MM.1S (cell line): Measurements from ENCODE around the gene MYLK.

Experiments
- EZH2 ChIP-seq: fragments of 300-600 bp; sonication (generic); optimal IDR thresholded peaks from 2 replicates; pipeline ENCODE3; 2017; ENCODE audit warnings: low read depth, mild to moderate bottlenecking, antibody characterized with exemption, low read length, mixed read lengths
- EZH2phosphoT487 ChIP-seq: fragments of 300-600 bp; sonication (generic); IDR thresholded peaks from 2 replicates; pipeline ENCODE4 v1.6.1; 2018; ENCODE audit warnings: antibody characterized with exemption, low read length
- TF ChIP-seq, protein P1 (sequence below): fragments of 300-600 bp; sonication (generic); IDR thresholded peaks from 2 replicates; pipeline ENCODE4 v1.5.1; 2016; ENCODE audit warnings: antibody characterized with exemption, low read length, mixed read lengths

DNA sequence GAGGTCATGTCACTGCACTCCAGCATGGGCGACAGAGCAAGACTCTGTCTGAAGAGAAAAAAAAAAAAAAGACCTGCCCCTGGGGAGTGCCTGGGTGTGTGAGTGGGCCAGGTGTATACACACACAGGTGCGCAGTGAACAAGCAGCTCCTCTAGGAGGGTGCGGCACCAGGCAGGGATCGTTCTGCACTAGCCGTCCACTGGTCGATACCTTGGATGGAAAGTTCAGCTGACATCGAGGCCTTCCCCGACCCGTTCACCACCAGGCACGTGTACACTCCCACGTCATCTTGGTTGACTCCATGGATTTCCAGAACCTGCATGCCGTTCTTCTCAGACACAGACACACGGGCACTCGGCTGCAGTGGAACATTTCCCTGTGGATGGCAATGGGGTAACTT is 147.0 kb downstream of the MYLK start:
- TF ChIP-seq, protein P1, sequence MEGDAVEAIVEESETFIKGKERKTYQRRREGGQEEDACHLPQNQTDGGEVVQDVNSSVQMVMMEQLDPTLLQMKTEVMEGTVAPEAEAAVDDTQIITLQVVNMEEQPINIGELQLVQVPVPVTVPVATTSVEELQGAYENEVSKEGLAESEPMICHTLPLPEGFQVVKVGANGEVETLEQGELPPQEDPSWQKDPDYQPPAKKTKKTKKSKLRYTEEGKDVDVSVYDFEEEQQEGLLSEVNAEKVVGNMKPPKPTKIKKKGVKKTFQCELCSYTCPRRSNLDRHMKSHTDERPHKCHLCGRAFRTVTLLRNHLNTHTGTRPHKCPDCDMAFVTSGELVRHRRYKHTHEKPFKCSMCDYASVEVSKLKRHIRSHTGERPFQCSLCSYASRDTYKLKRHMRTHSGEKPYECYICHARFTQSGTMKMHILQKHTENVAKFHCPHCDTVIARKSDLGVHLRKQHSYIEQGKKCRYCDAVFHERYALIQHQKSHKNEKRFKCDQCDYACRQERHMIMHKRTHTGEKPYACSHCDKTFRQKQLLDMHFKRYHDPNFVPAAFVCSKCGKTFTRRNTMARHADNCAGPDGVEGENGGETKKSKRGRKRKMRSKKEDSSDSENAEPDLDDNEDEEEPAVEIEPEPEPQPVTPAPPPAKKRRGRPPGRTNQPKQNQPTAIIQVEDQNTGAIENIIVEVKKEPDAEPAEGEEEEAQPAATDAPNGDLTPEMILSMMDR: no peak
- no peak for TF ChIP-seq EZH2
- no peak for TF ChIP-seq EZH2phosphoT487
